Measurements from ENCODE around the gene ADAM15.

ADAM15 gene

GRCh38 chr1:155066777-155067176 lies 15.7 kb downstream of the ADAM15 start:
- no peaks in the 10 kb centered on the region for H4K20me1 ChIP-seq (ENCODE audit: low read depth, low read length)
- H3K4me3 ChIP-seq (ENCODE audit: insufficient read depth, low read length, poor library complexity, severe bottlenecking): no peak overlapping the region
- H3K27ac ChIP-seq (ENCODE audit: low read depth, low read length): no peak overlapping the region
- TF ChIP-seq EZH2phosphoT487 (conservative IDR thresholded peaks at IDR 0.05; ENCODE audit: low read length): no peak
- TF ChIP-seq CTCF (IDR thresholded peaks at IDR 0.05; ENCODE audit: insufficient read depth, low read length, poor library complexity, severe bottlenecking): no peak
- no peaks in the 10 kb centered on the region for H3K79me2 ChIP-seq (ENCODE audit: insufficient read depth, low read length)
- H3K4me2 ChIP-seq (ENCODE audit: low read depth, low read length, poor library complexity, severe bottlenecking): no peak overlapping the region
- no peaks in the 10 kb centered on the region for H3K9me2 ChIP-seq (replicated peaks; ENCODE audit: insufficient read depth, low read length)
- H3K9me3 ChIP-seq (ENCODE audit: insufficient read depth, low read length): no peaks in the 10 kb centered on the region
- H3K36me3 ChIP-seq (ENCODE audit: low read length): no peaks in the 10 kb centered on the region
- H2AFZ ChIP-seq (ENCODE audit: low read depth, low read length, severe bottlenecking): no peak overlapping the region
- H3K9ac ChIP-seq (ENCODE audit: low read length): no peak overlapping the region
- peaks cover 12% of the 10 kb centered on the region; the same call in 1 of the 2 replicates for H3F3A ChIP-seq (ENCODE audit: insufficient read depth)
- H3K27me3 ChIP-seq (ENCODE audit: low read length): no peaks in the 10 kb centered on the region

- H3K9me2 ChIP-seq (replicated peaks; ENCODE audit: insufficient read depth, low read length): no peaks in the 10 kb centered on the region
- H3K27ac ChIP-seq (ENCODE audit: low read depth, low read length): no peak overlapping the region
- H3K36me3 ChIP-seq (ENCODE audit: low read length): no peaks in the 10 kb centered on the region
- H3K9me3 ChIP-seq (ENCODE audit: insufficient read depth, low read length): no peaks in the 10 kb centered on the region
- H3K4me2 ChIP-seq (ENCODE audit: low read depth, low read length, poor library complexity, severe bottlenecking): no peak overlapping the region
- no peaks in the 10 kb centered on the region for H4K20me1 ChIP-seq (ENCODE audit: low read depth, low read length)
- no peak overlapping the region for H3K4me3 ChIP-seq (ENCODE audit: insufficient read depth, low read length, poor library complexity, severe bottlenecking)
- H3K9ac ChIP-seq (ENCODE audit: low read length): no peak overlapping the region
- H3K79me2 ChIP-seq (ENCODE audit: insufficient read depth, low read length): no peaks in the 10 kb centered on the region
- no peaks in the 10 kb centered on the region for H3K27me3 ChIP-seq (ENCODE audit: low read length)
- H3F3A ChIP-seq (ENCODE audit: insufficient read depth): peaks cover 15% of the 10 kb centered on the region; the same call in 1 of the 2 replicates
- H2AFZ ChIP-seq (ENCODE audit: low read depth, low read length, severe bottlenecking): no peak overlapping the region
- TF ChIP-seq CTCF (IDR thresholded peaks at IDR 0.05; ENCODE audit: insufficient read depth, low read length, poor library complexity, severe bottlenecking) (no peak), EZH2phosphoT487 (conservative IDR thresholded peaks at IDR 0.05; ENCODE audit: low read length) (no peak)
Observed at GRCh38 chr1:155068599-155068998, 17.5 kb downstream of the ADAM15 start.

- no peak for TF ChIP-seq EZH2phosphoT487 (conservative IDR thresholded peaks at IDR 0.05; ENCODE audit: low read length)
- TF ChIP-seq CTCF (IDR thresholded peaks at IDR 0.05; ENCODE audit: insufficient read depth, low read length, poor library complexity, severe bottlenecking): no peak
- no peaks in the 10 kb centered on the region for H3K27me3 ChIP-seq (ENCODE audit: low read length)
- H3K27ac ChIP-seq (ENCODE audit: low read depth, low read length): no peak overlapping the region
- H2AFZ ChIP-seq (ENCODE audit: low read depth, low read length, severe bottlenecking): no peak overlapping the region
- H3K36me3 ChIP-seq (ENCODE audit: low read length): no peaks in the 10 kb centered on the region
- peaks cover 10% of the 10 kb centered on the region; the same call in 1 of the 2 replicates for H3F3A ChIP-seq (ENCODE audit: insufficient read depth)
- H3K79me2 ChIP-seq (ENCODE audit: insufficient read depth, low read length): no peaks in the 10 kb centered on the region
- H3K9me2 ChIP-seq (replicated peaks; ENCODE audit: insufficient read depth, low read length): no peaks in the 10 kb centered on the region
- H4K20me1 ChIP-seq (ENCODE audit: low read depth, low read length): no peaks in the 10 kb centered on the region
- H3K9me3 ChIP-seq (ENCODE audit: insufficient read depth, low read length): no peaks in the 10 kb centered on the region
- no peak overlapping the region for H3K9ac ChIP-seq (ENCODE audit: low read length)
- H3K4me3 ChIP-seq (ENCODE audit: insufficient read depth, low read length, poor library complexity, severe bottlenecking): no peak overlapping the region
- H3K4me2 ChIP-seq (ENCODE audit: low read depth, low read length, poor library complexity, severe bottlenecking): no peak overlapping the region
Observed at GRCh38 chr1:155069551-155070157, 18.5 kb downstream of the ADAM15 start.
